B cell (primary cell): ENCODE data around the gene BCS1L. TPM values are rescaled to one million over a fixed set of nuclear protein-coding genes. Genes with fewer than 3 reads are reported as not detected.

ENCODE experiments used
- ATAC-seq: fragments of 200-7000 bp; cut with Tn5 transposase; one replicate; pipeline ENCODE4 v1.10.0; 2021; ENCODE audit warnings: low read depth, mild to moderate bottlenecking, moderate number of reproducible peaks, moderate library complexity
- CTCF ChIA-PET: fragments of 350-600 bp; sonication (Branson Sonifier 250); formaldehyde crosslinking; loops from one replicate; lab custom pipeline; 2021; ENCODE audit warnings: antibody characterized with exemption, inconsistent platforms; lab: Charles Lee
- POLR2A ChIA-PET: fragments of 350-600 bp; sonication (Branson Sonifier 250); formaldehyde crosslinking; loops from one replicate; lab custom pipeline; 2021; ENCODE audit warnings: antibody characterized with exemption; lab: Charles Lee
- DNase-seq: peaks from one replicate; pipeline ENCODE4 v3.0.0; 2013
- H2AFZ ChIP-seq: 2 replicates; pipeline ENCODE4 v1.6.1; 2012; ENCODE audit warnings: mild to moderate bottlenecking, low read depth, low read length; ENCODE audit not compliant: insufficient read depth, poor library complexity, severe bottlenecking
- H3K27ac ChIP-seq, 2 donors: 1 replicate in 1 of 2; 2 replicates in 1 of 2; pipeline ENCODE4 v1.5.1; 2012 to 2013; ENCODE audit warnings: low read length in 2 of 2, mild to moderate bottlenecking in 2 of 2, moderate library complexity in 1 of 2
- H3K27me3 ChIP-seq, 4 experiments: fragments of 200-600 bp in 1 of 4; sonication (generic) in 1 of 4; replicated peaks in 1 of 4; 1 replicate in 2 of 4; 2 replicates in 2 of 4; pipeline versions ENCODE4 v1.6.1 to v1.7.0; 2013 to 2016; ENCODE audit warnings: low read length in 3 of 4, mild to moderate bottlenecking in 2 of 4, mixed read lengths in 1 of 4, moderate library complexity in 1 of 4; ENCODE audit not compliant: insufficient read depth in 4 of 4, control insufficient read depth in 3 of 4; ENCODE audit errors: control extremely low read depth in 1 of 4
- H3K36me3 ChIP-seq, 2 experiments: replicated peaks in 1 of 2; 1 replicate in 1 of 2; 2 replicates in 1 of 2; pipeline versions ENCODE4 v1.6.1 to v1.7.1; 2013; ENCODE audit warnings: low read length in 1 of 2; ENCODE audit not compliant: insufficient read depth in 2 of 2, control insufficient read depth in 1 of 2; ENCODE audit errors: control extremely low read depth in 1 of 2, extremely low read depth in 1 of 2
- H3K4me1 ChIP-seq, 2 donors: fragments of 200-600 bp in 1 of 2; sonication (generic) in 1 of 2; 1 replicate in 1 of 2; 2 replicates in 1 of 2; pipeline versions ENCODE4 v1.5.1 to v1.6.1; 2013 to 2017; ENCODE audit warnings: low read length in 2 of 2; ENCODE audit not compliant: control insufficient read depth in 2 of 2, insufficient read depth in 2 of 2
- H3K4me2 ChIP-seq: replicated peaks from 2 replicates; pipeline ENCODE3; 2012; ENCODE audit warnings: mild to moderate bottlenecking, low read depth, low read length; ENCODE audit not compliant: poor library complexity, severe bottlenecking
- H3K4me3 ChIP-seq, 5 experiments: fragments of 200-600 bp in 1 of 5; sonication (generic) in 1 of 5; 1 replicate in 3 of 5; 2 replicates in 2 of 5; pipeline versions ENCODE4 v1.5.1 to v1.7.0; 2011 to 2016; ENCODE audit warnings: low read length in 4 of 5, mild to moderate bottlenecking in 4 of 5, low read depth in 2 of 5, control low read depth in 1 of 5, moderate library complexity in 1 of 5; ENCODE audit not compliant: insufficient read depth in 1 of 5; ENCODE audit errors: control extremely low read depth in 1 of 5, extremely low read depth in 1 of 5
- H3K79me2 ChIP-seq: fragments of 200-600 bp; sonication (generic); one replicate; pipeline ENCODE4 v1.6.0; 2016; ENCODE audit warnings: low read length; ENCODE audit not compliant: control insufficient read depth, insufficient read depth
- H3K9ac ChIP-seq: fragments of 200-600 bp; sonication (generic); 2 replicates; pipeline ENCODE4 v1.6.1; 2017; ENCODE audit warnings: mild to moderate bottlenecking, low read length, moderate library complexity
- H3K9me3 ChIP-seq, 3 donors: one replicate each; pipeline versions ENCODE4 v1.6.1 to v1.7.1; 2013; ENCODE audit warnings: low read length in 2 of 3; ENCODE audit not compliant: control insufficient read depth in 2 of 3, insufficient read depth in 1 of 3; ENCODE audit errors: control extremely low read depth in 1 of 3
- H4K20me1 ChIP-seq: 2 replicates; pipeline ENCODE4 v1.6.0; 2012; ENCODE audit warnings: mild to moderate bottlenecking, low read length; ENCODE audit not compliant: insufficient read depth, control insufficient read depth, poor library complexity, severe bottlenecking
- H3K27ac Mint-ChIP-seq: one replicate; pipeline ENCODE4 v1.8.0; 2021; ENCODE audit warnings: mixed read lengths
- H3K27me3 Mint-ChIP-seq: one replicate; pipeline ENCODE4 v1.8.0; 2021; ENCODE audit warnings: mixed read lengths
- H3K4me1 Mint-ChIP-seq: one replicate; pipeline ENCODE4 v1.8.0; 2021; ENCODE audit warnings: mixed read lengths
- H3K4me3 Mint-ChIP-seq: one replicate; pipeline ENCODE4 v1.8.0; 2021; ENCODE audit warnings: mixed read lengths
- H3K9me3 Mint-ChIP-seq: one replicate; pipeline ENCODE4 v1.8.0; 2022; ENCODE audit warnings: mixed read lengths; ENCODE audit not compliant: insufficient read depth
- CTCF ChIP-seq: fragments of 200-600 bp; IDR thresholded peaks from one replicate; pipeline ENCODE4 v1.8.0; 2022; ENCODE audit warnings: antibody characterized with exemption, mild to moderate bottlenecking
- EZH2 ChIP-seq: IDR thresholded peaks from 2 replicates; pipeline ENCODE4 v1.6.1; 2012; ENCODE audit warnings: borderline replicate concordance, low read depth, mild to moderate bottlenecking, moderate library complexity, low read length; ENCODE audit not compliant: insufficient read depth, poor library complexity, severe bottlenecking
- WGBS: methylation state at CpG from one replicate; pipeline ENCODE4 v1.1.5; 2013; ENCODE audit warnings: missing lambda C conversion rate; ENCODE audit not compliant: insufficient coverage; 5-methylcytosine and 5-hydroxymethylcytosine counted together
- intact Hi-C: fragments of 100-400 bp; cut with micrococcal nuclease; formaldehyde crosslinking; loops from one replicate; pipeline ENCODE4 v1.10.0; 2022
- polyA plus RNA-seq: library from polyadenylated mRNA; depleted of rRNA; stranded (reverse); fragments of >200 nt; gene quantifications from 2 replicates; pipeline ENCODE4 v1.2.3, GENCODE V29; 2012
- total RNA-seq, 2 donors: library from RNA; stranded (reverse); fragments of 120-200 nt in 1 of 2; gene quantifications; 1 replicate in 1 of 2; 2 replicates in 1 of 2; pipeline versions ENCODE4 v1.2.3 to v1.2.4, GENCODE V29; 2013 to 2022

Gene BCS1L
- total and polyA plus RNA-seq, 2 donors (not counting 1 experiment from before 2014, with no cell fraction given): 56.1 to 104 TPM

GRCh38 chr2:218643751-218644310 lies 15.7 kb upstream of the BCS1L start:
- Histone ChIP-seq H3K27me3 (no peaks in the 10 kb centered on the region), H3K27ac (no peak overlapping the region), H3K4me1 (peaks cover 3 to 5% of the 10 kb centered on the region in 2 donors), H3K9me3 (no peaks in the 10 kb centered on the region), H2AFZ (no peak overlapping the region), H3K4me2 (no peak overlapping the region), H3K9ac (no peak overlapping the region), H3K36me3 (peaks cover 27 to 78% of the 10 kb centered on the region in 2 experiments), H3K79me2 (peaks cover 21% of the 10 kb centered on the region), H3K4me3 (no peak overlapping the region), H4K20me1 (peaks cover 12% of the 10 kb centered on the region)
- Mint-ChIP-seq H3K9me3 (no peaks in the 10 kb centered on the region), H3K27me3 (no peaks in the 10 kb centered on the region), H3K4me1 (peaks cover 6% of the 10 kb centered on the region), H3K4me3 (no peak overlapping the region), H3K27ac (no peak overlapping the region)
- ChIA-PET POLR2A (no interaction called here), CTCF (no interaction called here)
- WGBS: 98% methylated on average over 7 of the region's 10 CpGs
- ATAC-seq (no peak), DNase-seq (no peak)
- intact Hi-C loops: no loop called here
- TF ChIP-seq CTCF (no peak), EZH2 (no peak)

GRCh38 chr2:218644721-218645120 lies 14.8 kb upstream of the BCS1L start:
- CTCF ChIA-PET: no interaction called here
- H3K9me3 Mint-ChIP-seq: no peaks in the 10 kb centered on the region
- no peak overlapping the region for H3K4me2 ChIP-seq
- no peak overlapping the region for H3K4me3 ChIP-seq
- H3K9ac ChIP-seq: no peak overlapping the region
- H3K4me1 ChIP-seq: peaks cover 3 to 5% of the 10 kb centered on the region in 2 donors
- no peak overlapping the region for H3K27ac ChIP-seq
- no peak for DNase-seq
- H4K20me1 ChIP-seq: peaks cover 12% of the 10 kb centered on the region
- H3K79me2 ChIP-seq: peaks cover 21% of the 10 kb centered on the region
- POLR2A ChIA-PET: no interaction called here
- 98% methylated on average over 7 of the region's 11 CpGs for WGBS
- ATAC-seq: no peak
- H3K4me3 Mint-ChIP-seq: no peak overlapping the region
- TF ChIP-seq EZH2 (no peak), CTCF (no peak)
- intact Hi-C loops: no loop called here
- no peak overlapping the region for H3K27ac Mint-ChIP-seq
- no peaks in the 10 kb centered on the region for H3K27me3 Mint-ChIP-seq
- no peaks in the 10 kb centered on the region for H3K9me3 ChIP-seq
- H3K27me3 ChIP-seq: no peaks in the 10 kb centered on the region
- no peak overlapping the region for H2AFZ ChIP-seq
- peaks cover 28 to 82% of the 10 kb centered on the region in 2 experiments for H3K36me3 ChIP-seq
- peaks cover 6% of the 10 kb centered on the region for H3K4me1 Mint-ChIP-seq
